K562 (cell line): ENCODE data around the gene AARS1.
"Not testable (repeated sequence)": the region's sequence is repeated elsewhere in the genome, so short reads cannot be mapped to it uniquely, and the experiment has no call there.

Experiments
- CREBBP ChIP-seq: IDR thresholded peaks from one replicate; pipeline ENCODE4 v1.6.1; 2012; ENCODE audit warnings: low read depth, mild to moderate bottlenecking, control low read depth, inconsistent platforms, low read length
- CTCF ChIP-seq, 3 experiments: IDR thresholded peaks in 2 of 3; conservative IDR thresholded peaks in 1 of 3; 2 replicates each; pipeline ENCODE4 v1.5.1; 2011 to 2012; ENCODE audit warnings: low read length in 3 of 3, mild to moderate bottlenecking in 3 of 3, control low read depth in 2 of 3, improper control_type of control experiment in 1 of 3, inconsistent platforms in 1 of 3, low read depth in 1 of 3, mixed read lengths in 1 of 3, moderate library complexity in 1 of 3; ENCODE audit not compliant: insufficient read depth in 2 of 3
- EP300 ChIP-seq: IDR thresholded peaks from 2 replicates; pipeline ENCODE4 v1.6.1; 2012; ENCODE audit warnings: low read length, improper control_type of control experiment
- FOXK1 ChIP-seq: sonication (generic); formaldehyde crosslinking; IDR thresholded peaks from 2 replicates; pipeline ENCODE4 v1.8.0; 2022; ENCODE audit warnings: missing genetic modification reagents, mild to moderate bottlenecking, borderline replicate concordance
- MEF2A ChIP-seq: IDR thresholded peaks from 2 replicates; pipeline ENCODE4 v1.6.1; 2011; ENCODE audit warnings: low read depth, mild to moderate bottlenecking, low read length, moderate library complexity; ENCODE audit not compliant: control insufficient read depth
- MYC ChIP-seq, 2 experiments: fragments of 250-450 bp in 1 of 2; sonication (Bioruptor Pico) in 1 of 2; IDR thresholded peaks; 2 replicates each; pipeline versions ENCODE4 v1.5.1 to v1.6.1; 2012 to 2021; ENCODE audit warnings: low read depth in 2 of 2, borderline replicate concordance in 1 of 2, improper control_type of control experiment in 1 of 2, low read length in 1 of 2, mild to moderate bottlenecking in 1 of 2, moderate library complexity in 1 of 2
- NCOA2 ChIP-seq, 2 experiments: fragments of 450-650 bp; IDR thresholded peaks; 2 replicates each; pipeline ENCODE4 v1.6.1; 2018; ENCODE audit warnings: mild to moderate bottlenecking in 2 of 2, moderate library complexity in 1 of 2; ENCODE audit not compliant: partially characterized antibody in 2 of 2
- NKRF ChIP-seq: fragments of 450-650 bp; IDR thresholded peaks from 2 replicates; pipeline ENCODE4 v1.6.1; 2016; ENCODE audit warnings: borderline replicate concordance
- POLR2A ChIP-seq: fragments of 450-650 bp; conservative IDR thresholded peaks from 2 replicates; pipeline ENCODE4 v1.6.1; 2016
- SIN3A ChIP-seq, 2 experiments: fragments of 150-350 bp in 1 of 2; IDR thresholded peaks; 2 replicates each; pipeline ENCODE4 v1.6.1; 2011 to 2016; ENCODE audit warnings: borderline replicate concordance in 2 of 2, low read depth in 2 of 2, low read length in 2 of 2, mild to moderate bottlenecking in 2 of 2, moderate library complexity in 2 of 2; ENCODE audit not compliant: control insufficient read depth in 1 of 2
- SP1 ChIP-seq: sonication (generic); formaldehyde crosslinking; IDR thresholded peaks from 2 replicates; pipeline ENCODE4 v1.8.1; 2022; ENCODE audit warnings: mild to moderate bottlenecking, missing genetic modification reagents

- TF ChIP-seq NKRF; EP300; SIN3A (IDR thresholded peaks at IDR 0.05; ENCODE audit: borderline replicate concordance in 2 of 2, control insufficient read depth in 1 of 2, low read depth in 2 of 2, low read length in 2 of 2); SP1 (CRISPR knock-in tag); CREBBP; FOXK1 (CRISPR knock-in tag); MYC (IDR thresholded peaks at IDR 0.05; ENCODE audit: low read depth, low read length); MYC (CRISPR knock-in tag; IDR thresholded peaks at IDR 0.05; ENCODE audit: borderline replicate concordance, low read depth); POLR2A; NCOA2 (IDR thresholded peaks at IDR 0.05; ENCODE audit: partially characterized antibody in 2 of 2); MEF2A; CTCF (IDR thresholded peaks at IDR 0.05 in 2 of 3, conservative IDR thresholded peaks at IDR 0.05 in 1 of 3; ENCODE audit: insufficient read depth in 2 of 3, low read depth in 1 of 3, low read length in 3 of 3): not testable (repeated sequence)
Measured at GRCh38 chr16:70249697-70250096, 39.6 kb downstream of the AARS1 start.
